AG04450 (cell line): ENCODE data around the gene CADPS2. TPM values are rescaled to one million over a fixed set of nuclear protein-coding genes. Genes with fewer than 3 reads are reported as not detected.

Source experiments
- CTCF ChIA-PET: fragments of 300-600, 350-600 bp; formaldehyde crosslinking; extraction: SDS; loops from one replicate; lab custom pipeline; 2022; ENCODE audit warnings: antibody characterized with exemption, inconsistent platforms; lab: Charles Lee
- POLR2A ChIA-PET: fragments of 350-600 bp; formaldehyde crosslinking; extraction: SDS; loops from one replicate; lab custom pipeline; 2021; ENCODE audit warnings: antibody characterized with exemption, inconsistent platforms; lab: Yijun Ruan, JAX
- DNase-seq: peaks from one replicate; pipeline ENCODE4 v3.0.0-alpha.2; 2011; ENCODE audit warnings: low read depth, low spot score
- H3K27ac ChIP-seq: one replicate; pipeline ENCODE4 v1.5.1; 2012; ENCODE audit warnings: low read depth, low read length, control low read depth
- H3K27me3 ChIP-seq: one replicate; pipeline ENCODE4 v1.6.0; 2012; ENCODE audit warnings: low read length; ENCODE audit not compliant: control insufficient read depth, insufficient read depth
- H3K4me3 ChIP-seq: 2 replicates; pipeline ENCODE4 v1.5.1; 2011; ENCODE audit warnings: mild to moderate bottlenecking, low read depth, low read length, control low read depth
- H3K9me3 ChIP-seq: 2 replicates; pipeline ENCODE4 v1.5.1; 2012; ENCODE audit warnings: low read length; ENCODE audit not compliant: control insufficient read depth, insufficient read depth
- polyA plus RNA-seq: library from polyadenylated mRNA; depleted of rRNA; stranded (reverse); fragments of >200 nt; gene quantifications from 2 replicates; pipeline ENCODE4 v1.2.3, GENCODE V29; 2011
- TF ChIP-seq, protein P1 (sequence below): IDR thresholded peaks from 2 replicates; pipeline ENCODE4 v1.5.1; 2011; ENCODE audit warnings: low read depth, low read length, control low read depth, inconsistent platforms

Gene CADPS2
- polyA plus RNA-seq, 1 experiment = 0.41 TPM

DNA sequence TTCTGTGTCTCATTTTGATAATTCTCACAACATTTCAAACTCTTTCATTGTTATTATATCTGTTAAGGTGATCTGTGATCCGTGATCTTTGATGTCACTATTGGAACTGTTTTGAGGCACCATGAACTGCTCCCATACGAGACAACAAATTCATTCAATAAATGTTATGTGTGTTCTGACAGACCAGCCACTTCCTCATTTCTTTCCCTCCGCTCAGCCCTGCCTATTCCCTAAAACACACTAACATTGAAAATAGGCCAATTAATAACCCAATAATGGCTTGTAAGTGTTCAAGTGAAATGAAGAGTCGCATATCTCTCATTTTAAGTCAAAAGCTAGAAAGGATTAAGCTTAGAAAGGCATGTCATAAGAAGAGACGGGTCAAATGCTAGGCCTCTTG is 232.6 kb downstream of the CADPS2 start:
- ChIA-PET POLR2A (no interaction called here), CTCF (no interaction called here)
- Histone ChIP-seq H3K4me3 (no peak overlapping the region), H3K9me3 (no peaks in the 10 kb centered on the region), H3K27me3 (no peaks in the 10 kb centered on the region), H3K27ac (no peak overlapping the region)
- TF ChIP-seq, protein P1, sequence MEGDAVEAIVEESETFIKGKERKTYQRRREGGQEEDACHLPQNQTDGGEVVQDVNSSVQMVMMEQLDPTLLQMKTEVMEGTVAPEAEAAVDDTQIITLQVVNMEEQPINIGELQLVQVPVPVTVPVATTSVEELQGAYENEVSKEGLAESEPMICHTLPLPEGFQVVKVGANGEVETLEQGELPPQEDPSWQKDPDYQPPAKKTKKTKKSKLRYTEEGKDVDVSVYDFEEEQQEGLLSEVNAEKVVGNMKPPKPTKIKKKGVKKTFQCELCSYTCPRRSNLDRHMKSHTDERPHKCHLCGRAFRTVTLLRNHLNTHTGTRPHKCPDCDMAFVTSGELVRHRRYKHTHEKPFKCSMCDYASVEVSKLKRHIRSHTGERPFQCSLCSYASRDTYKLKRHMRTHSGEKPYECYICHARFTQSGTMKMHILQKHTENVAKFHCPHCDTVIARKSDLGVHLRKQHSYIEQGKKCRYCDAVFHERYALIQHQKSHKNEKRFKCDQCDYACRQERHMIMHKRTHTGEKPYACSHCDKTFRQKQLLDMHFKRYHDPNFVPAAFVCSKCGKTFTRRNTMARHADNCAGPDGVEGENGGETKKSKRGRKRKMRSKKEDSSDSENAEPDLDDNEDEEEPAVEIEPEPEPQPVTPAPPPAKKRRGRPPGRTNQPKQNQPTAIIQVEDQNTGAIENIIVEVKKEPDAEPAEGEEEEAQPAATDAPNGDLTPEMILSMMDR = no peak
- no peak for DNase-seq

DNA sequence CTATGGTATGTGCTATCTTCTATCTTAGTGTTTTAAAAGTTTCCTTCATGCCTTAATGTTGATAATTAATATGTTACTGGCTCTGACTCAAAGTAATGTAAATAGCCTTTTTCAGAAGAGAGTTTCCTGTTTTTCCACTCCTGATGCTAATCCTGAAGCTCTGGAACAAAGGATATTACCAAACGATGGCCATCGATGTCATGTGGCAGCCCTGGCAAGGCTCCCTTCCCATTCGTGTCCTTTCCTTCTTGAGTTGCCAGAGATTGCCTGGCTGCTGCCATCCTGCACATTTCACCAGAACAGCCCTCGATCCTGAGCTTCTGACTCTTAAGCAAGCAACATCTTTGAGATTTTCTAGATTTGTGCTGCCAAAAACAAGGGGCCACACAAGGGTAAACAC is 233.4 kb downstream of the CADPS2 start:
- ChIA-PET POLR2A (no interaction called here), CTCF (no interaction called here)
- Histone ChIP-seq H3K27ac (no peak overlapping the region), H3K9me3 (no peaks in the 10 kb centered on the region), H3K4me3 (no peak overlapping the region), H3K27me3 (no peaks in the 10 kb centered on the region)
- DNase-seq = no peak
- TF ChIP-seq, protein P1 = no peak

DNA sequence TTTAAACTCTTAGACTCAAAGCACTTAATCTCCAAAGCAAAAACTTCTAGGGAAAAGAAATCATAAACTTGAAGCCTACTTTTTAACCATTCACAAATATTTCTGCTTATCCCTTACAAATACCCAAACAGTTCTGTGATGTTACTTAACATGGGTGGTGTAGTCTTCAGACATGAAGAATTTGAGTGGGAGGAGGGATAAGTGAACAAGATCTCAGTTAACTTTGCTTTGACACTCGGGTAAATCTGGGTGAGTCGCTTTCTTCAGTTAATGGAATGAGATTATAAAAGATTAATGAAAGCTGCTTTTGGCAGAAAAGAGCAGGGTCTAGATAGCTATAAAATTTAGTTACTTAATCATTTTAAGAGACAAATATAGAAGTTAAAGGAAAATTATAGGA is 234.8 kb downstream of the CADPS2 start:
- H3K9me3 ChIP-seq = no peaks in the 10 kb centered on the region
- POLR2A ChIA-PET = no interaction called here
- H3K4me3 ChIP-seq = no peak overlapping the region
- CTCF ChIA-PET = no interaction called here
- no peak overlapping the region for H3K27ac ChIP-seq
- TF ChIP-seq, protein P1 = no peak
- DNase-seq = no peak
- H3K27me3 ChIP-seq = no peaks in the 10 kb centered on the region

DNA sequence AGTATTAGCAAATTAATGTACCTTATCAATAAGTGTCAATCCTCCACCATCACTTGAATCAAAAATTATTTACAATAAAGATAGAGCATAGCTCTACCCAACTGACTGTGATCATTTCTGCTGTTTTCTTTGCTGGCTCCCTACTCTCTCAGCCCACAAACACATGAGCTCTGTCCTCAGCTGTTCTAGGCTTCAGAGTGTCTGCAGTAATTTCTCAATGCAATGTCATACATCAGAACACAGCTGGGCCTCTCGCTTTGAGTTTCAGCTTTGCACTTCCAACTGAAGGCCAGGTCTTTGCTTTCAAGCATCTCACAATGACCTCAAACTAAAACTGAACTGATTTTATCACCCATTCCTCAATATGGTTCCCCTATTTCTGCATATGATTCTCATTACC is 243.0 kb downstream of the CADPS2 start:
- H3K27ac ChIP-seq = no peak overlapping the region
- no peak for DNase-seq
- CTCF ChIA-PET = no interaction called here

DNA sequence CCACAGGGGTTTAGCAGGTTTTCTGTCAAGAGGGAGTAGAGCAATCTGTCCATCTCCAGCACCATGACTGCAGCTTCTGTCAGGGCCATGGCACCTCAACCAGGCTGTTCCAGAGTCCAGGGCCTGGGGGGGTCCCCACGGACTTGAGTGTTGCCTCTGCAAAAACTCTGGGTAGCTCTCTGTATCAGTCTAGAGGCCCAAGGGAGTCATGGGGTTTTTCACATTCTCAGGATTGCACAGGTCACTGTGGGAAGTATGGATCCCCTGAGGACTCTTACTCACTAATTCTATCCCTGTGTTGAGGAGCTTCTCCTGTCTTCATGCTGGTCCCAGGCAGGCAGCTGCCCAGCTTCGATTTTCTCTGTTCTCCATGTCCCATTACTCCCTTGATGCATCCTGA is 247.8 kb downstream of the CADPS2 start:
- H3K4me3 ChIP-seq = no peak overlapping the region
- DNase-seq = no peak
- H3K27ac ChIP-seq = no peak overlapping the region
- TF ChIP-seq, protein P1 = no peak
- H3K9me3 ChIP-seq = peaks cover 14% of the 10 kb centered on the region
- no peaks in the 10 kb centered on the region for H3K27me3 ChIP-seq
- ChIA-PET CTCF (no interaction called here), POLR2A (no interaction called here)

More for the DNA sequence above, 243.0 kb downstream of the CADPS2 start:
- Histone ChIP-seq H3K27me3 (no peaks in the 10 kb centered on the region), H3K4me3 (no peak overlapping the region), H3K9me3 (peaks cover 13% of the 10 kb centered on the region)
- TF ChIP-seq, protein P1 = no peak
- POLR2A ChIA-PET = no interaction called here
